Measurements from ENCODE around the gene PIGN.

PIGN gene

DNA sequence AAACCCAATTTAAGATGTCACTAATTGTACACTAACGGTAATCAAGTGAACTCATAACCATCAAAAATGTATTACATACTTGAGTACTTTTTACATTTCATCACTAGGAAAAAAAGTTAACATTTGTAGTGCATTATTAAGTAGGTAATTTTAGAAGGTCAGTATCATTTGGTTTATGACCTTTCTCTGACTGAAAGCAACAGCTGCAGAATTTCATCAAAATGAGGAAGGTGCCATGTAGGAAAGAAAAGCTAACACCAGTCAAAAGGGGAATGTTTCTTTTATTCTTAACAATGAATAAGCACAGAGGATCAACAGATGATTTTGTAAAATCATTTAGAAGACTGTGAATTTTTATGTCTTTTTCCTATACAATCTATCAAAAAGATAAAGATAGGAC lies 79.0 kb downstream of the PIGN start:
- no peak overlapping the region for H3K27ac ChIP-seq (ENCODE audit: poor library complexity, severe bottlenecking)
- no peaks in the 10 kb centered on the region for H3K27me3 ChIP-seq (ENCODE audit: insufficient read depth, poor library complexity, severe bottlenecking)
- no peaks in the 10 kb centered on the region for H3K4me1 ChIP-seq (ENCODE audit: insufficient read depth, poor library complexity, severe bottlenecking)
- DNase-seq (ENCODE audit: low spot score) (no peak), ATAC-seq (ENCODE audit: low read depth) (no peak)
- no peak overlapping the region for H3K4me3 ChIP-seq (ENCODE audit: severe bottlenecking)
- no peak for TF ChIP-seq CTCF (IDR thresholded peaks at IDR 0.05; ENCODE audit: poor library complexity, severe bottlenecking)
- no peaks in the 10 kb centered on the region for H3K36me3 ChIP-seq (ENCODE audit: low read depth)
- H3K9me3 ChIP-seq (ENCODE audit: severe bottlenecking) = no peaks in the 10 kb centered on the region

DNA sequence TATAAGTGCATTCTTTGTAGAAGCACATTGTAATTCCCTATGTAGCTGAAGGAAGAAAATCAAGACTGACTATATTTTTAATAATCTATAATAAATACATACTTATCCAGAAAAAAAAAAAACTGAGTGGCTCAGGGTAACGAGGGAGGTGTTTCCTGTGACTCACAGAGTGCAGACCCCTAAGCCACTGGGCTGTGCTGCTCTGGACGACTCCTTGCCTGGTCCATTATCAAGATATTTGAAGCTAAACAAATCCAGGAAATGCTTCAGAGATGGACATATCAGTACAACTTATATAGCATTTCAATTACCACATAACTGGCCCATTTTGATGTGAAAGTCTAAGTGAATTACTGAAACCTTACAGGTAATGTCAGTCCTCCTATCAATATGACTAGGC lies 80.6 kb downstream of the PIGN start:
- no peaks in the 10 kb centered on the region for H3K9me3 ChIP-seq (ENCODE audit: severe bottlenecking)
- no peaks in the 10 kb centered on the region for H3K36me3 ChIP-seq (ENCODE audit: low read depth)
- H3K4me1 ChIP-seq (ENCODE audit: insufficient read depth, poor library complexity, severe bottlenecking) = no peaks in the 10 kb centered on the region
- DNase-seq (ENCODE audit: low spot score) (no peak), ATAC-seq (ENCODE audit: low read depth) (no peak)
- no peak for TF ChIP-seq CTCF (IDR thresholded peaks at IDR 0.05; ENCODE audit: poor library complexity, severe bottlenecking)
- no peaks in the 10 kb centered on the region for H3K27me3 ChIP-seq (ENCODE audit: insufficient read depth, poor library complexity, severe bottlenecking)
- no peak overlapping the region for H3K4me3 ChIP-seq (ENCODE audit: severe bottlenecking)
- H3K27ac ChIP-seq (ENCODE audit: poor library complexity, severe bottlenecking) = no peak overlapping the region

DNA sequence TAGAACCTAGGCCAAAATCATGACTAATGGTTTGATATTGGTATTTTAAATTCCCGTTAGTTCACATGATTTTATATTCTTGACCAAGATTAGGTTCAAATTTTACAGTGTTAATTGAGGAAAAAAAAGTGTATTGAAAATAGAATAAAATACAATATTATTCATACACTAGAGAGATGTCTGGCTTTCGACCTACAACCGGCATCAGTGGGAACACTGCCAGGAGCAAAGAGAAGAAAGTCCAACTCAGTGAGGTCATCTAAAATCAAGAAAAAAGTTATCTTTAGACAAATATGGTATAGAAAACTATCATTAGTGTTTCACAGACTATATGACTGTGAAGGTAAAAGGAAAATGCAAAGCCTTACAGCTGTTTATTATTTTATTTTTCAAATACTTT lies 81.5 kb downstream of the PIGN start:
- Histone ChIP-seq H3K4me3 (ENCODE audit: severe bottlenecking) (no peak overlapping the region), H3K27ac (ENCODE audit: poor library complexity, severe bottlenecking) (no peak overlapping the region), H3K27me3 (ENCODE audit: insufficient read depth, poor library complexity, severe bottlenecking) (no peaks in the 10 kb centered on the region), H3K36me3 (ENCODE audit: low read depth) (no peaks in the 10 kb centered on the region), H3K9me3 (ENCODE audit: severe bottlenecking) (no peaks in the 10 kb centered on the region), H3K4me1 (ENCODE audit: insufficient read depth, poor library complexity, severe bottlenecking) (no peaks in the 10 kb centered on the region)
- ATAC-seq (ENCODE audit: low read depth) (no peak), DNase-seq (ENCODE audit: low spot score) (no peak)
- TF ChIP-seq CTCF (IDR thresholded peaks at IDR 0.05; ENCODE audit: poor library complexity, severe bottlenecking) = no peak

DNA sequence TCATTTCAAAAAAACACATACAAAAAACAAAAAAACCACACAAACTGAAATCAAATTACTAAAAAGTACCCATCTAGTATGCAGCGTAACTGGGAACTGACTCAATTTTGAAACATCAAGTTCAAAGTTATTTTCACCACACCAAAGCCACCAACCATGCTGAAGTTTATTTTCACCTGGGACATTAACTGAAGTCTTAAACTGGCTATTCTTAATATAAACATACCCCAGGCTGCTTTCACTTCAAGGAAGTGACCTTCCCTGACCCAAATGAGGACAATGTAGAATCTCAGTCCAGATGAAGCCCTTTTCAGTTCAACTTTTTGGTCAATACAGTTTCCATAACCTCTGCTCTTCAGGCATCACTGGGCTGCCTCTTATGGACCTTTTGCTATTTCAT lies 84.6 kb downstream of the PIGN start:
- H3K9me3 ChIP-seq (ENCODE audit: severe bottlenecking) = no peaks in the 10 kb centered on the region
- H3K4me1 ChIP-seq (ENCODE audit: insufficient read depth, poor library complexity, severe bottlenecking) = no peaks in the 10 kb centered on the region
- no peak overlapping the region for H3K4me3 ChIP-seq (ENCODE audit: severe bottlenecking)
- H3K27ac ChIP-seq (ENCODE audit: poor library complexity, severe bottlenecking) = no peak overlapping the region
- DNase-seq (ENCODE audit: low spot score) (no peak), ATAC-seq (ENCODE audit: low read depth) (no peak)
- TF ChIP-seq CTCF (IDR thresholded peaks at IDR 0.05; ENCODE audit: poor library complexity, severe bottlenecking) = no peak
- no peaks in the 10 kb centered on the region for H3K36me3 ChIP-seq (ENCODE audit: low read depth)
- no peaks in the 10 kb centered on the region for H3K27me3 ChIP-seq (ENCODE audit: insufficient read depth, poor library complexity, severe bottlenecking)

DNA sequence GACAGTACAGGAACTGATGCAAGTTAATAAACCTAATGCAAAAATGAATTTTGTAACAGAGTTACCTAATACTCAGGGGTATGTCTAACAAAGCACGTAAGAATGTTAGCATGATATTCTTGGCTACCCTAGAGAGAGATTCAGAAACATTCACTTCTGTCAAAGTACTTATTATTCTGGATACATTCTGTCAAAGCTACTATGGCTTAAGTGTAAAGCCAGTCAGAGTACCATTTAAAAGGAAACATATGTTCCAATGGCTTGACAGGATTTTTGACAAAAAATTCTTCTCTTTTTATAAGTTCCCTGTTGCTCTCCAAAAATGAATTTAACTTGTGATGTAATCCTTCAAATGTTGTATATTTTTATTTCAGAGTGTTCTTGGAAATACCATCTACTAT lies 85.5 kb downstream of the PIGN start:
- Histone ChIP-seq H3K36me3 (ENCODE audit: low read depth) (no peaks in the 10 kb centered on the region), H3K27ac (ENCODE audit: poor library complexity, severe bottlenecking) (no peak overlapping the region), H3K4me1 (ENCODE audit: insufficient read depth, poor library complexity, severe bottlenecking) (no peaks in the 10 kb centered on the region), H3K4me3 (ENCODE audit: severe bottlenecking) (no peak overlapping the region), H3K27me3 (ENCODE audit: insufficient read depth, poor library complexity, severe bottlenecking) (no peaks in the 10 kb centered on the region), H3K9me3 (ENCODE audit: severe bottlenecking) (no peaks in the 10 kb centered on the region)
- ATAC-seq (ENCODE audit: low read depth) (no peak), DNase-seq (ENCODE audit: low spot score) (no peak)
- TF ChIP-seq CTCF (IDR thresholded peaks at IDR 0.05; ENCODE audit: poor library complexity, severe bottlenecking) = no peak
